Activated CD8-positive, alpha-beta memory T cell treated with anti-CD3 and anti-CD28 coated beads for 48 hours (primary cell): ENCODE results near the gene FAM240B.

Source experiments
- DNase-seq, 3 experiments: peaks; one replicate each; pipeline ENCODE4 v3.0.0-alpha.2; 2020; ENCODE audit warnings: low read depth in 2 of 3, low spot score in 2 of 3

Gene FAM240B

DNA sequence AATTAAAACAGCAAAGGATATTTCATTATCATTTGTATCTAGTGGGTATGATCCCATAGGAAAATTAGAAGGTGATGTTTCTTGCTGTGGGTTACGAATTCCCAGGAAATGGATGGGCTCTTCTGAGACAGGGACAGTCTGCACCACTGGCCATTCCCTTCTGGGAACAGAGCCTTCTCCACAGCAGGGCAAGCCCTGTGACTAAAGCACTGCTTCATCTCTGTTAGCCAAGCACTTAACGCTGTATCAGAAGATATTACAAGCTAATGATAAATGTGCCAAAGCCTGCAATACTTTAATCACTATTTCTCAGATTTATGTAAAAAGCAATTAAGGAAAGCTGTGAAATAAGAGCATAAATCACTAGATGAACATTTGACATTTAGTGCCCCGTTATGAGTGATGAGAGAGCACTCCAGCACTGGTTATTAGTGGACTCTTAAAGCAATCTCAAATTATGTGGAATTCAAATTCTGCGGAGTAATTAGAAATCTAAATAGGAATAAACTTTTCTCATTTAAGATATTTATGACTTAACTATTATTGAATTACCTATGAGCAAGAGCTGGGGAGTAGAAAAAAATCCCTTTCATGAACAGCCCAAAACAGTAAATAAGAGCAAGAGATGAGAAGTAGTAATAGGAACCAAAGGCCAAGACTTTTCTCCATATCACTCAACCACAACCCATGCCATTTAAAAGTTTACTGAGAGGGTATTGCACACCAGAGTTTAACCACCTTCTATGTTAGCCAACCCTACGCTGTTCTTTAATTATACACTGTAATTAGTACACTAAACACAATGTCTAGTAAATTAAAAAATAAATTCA lies 49.2 kb downstream of the FAM240B start:
- no peak for DNase-seq

GRCh38 chr9:38668791-38669466 lies 51.0 kb downstream of the FAM240B start:
- no peak for DNase-seq

DNA sequence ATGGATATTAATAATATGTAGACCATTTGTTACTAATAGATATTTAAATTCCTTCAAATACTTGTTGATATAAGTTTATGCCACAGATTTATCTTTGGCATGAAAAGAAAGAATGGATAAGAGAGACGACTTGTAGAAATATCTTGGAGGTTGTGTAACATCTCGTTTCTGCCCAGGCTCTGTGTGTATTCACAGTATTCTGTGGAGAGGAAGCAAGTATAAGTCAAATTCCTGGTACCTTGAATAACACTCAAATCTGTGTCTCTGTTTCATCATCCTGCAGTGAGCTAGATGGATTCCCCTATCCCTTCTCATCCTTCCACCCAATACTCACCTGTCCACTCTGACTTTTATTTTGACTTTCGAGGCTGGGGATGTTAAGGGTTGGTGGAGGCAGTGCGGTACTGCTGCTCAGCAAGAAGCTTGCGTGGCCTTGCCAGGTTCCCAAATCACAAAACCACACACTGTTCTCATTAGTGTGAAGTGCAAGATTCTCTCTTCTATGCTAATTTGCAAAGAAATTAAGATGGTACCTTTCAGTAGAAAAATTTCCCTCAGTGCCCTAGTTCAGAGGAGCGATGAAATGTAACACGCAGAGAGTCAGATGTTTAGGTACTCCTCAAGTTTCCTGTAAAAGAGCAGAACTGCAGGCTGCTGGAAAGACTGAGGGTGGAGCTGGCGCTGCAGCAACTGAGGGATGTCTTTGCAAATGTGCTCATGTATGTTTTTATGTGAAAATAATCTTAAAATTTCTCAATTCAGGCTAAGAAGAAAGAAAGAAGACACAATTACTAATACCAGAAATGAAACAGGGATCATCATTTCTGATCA lies 57.0 kb downstream of the FAM240B start:
- no peak for DNase-seq

DNA sequence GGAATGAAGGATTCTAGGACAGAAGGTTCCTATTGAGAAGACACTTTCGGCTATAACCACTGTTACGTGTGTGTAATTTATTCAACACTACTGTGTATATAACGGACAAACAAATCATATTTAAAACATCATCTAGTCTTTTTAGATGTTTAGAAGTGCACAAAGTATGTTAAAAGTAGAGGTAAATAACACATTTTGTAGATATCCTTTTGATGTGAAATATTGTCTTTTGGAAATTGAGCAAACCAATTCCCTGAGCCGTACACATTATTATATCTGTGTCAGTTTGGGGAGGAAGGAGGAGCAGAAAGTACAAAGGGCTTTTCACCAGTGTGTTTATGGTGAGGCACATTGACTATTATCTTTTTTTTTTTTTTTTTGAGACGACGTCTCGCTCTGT lies 60.4 kb downstream of the FAM240B start:
- DNase-seq = no peak

DNA sequence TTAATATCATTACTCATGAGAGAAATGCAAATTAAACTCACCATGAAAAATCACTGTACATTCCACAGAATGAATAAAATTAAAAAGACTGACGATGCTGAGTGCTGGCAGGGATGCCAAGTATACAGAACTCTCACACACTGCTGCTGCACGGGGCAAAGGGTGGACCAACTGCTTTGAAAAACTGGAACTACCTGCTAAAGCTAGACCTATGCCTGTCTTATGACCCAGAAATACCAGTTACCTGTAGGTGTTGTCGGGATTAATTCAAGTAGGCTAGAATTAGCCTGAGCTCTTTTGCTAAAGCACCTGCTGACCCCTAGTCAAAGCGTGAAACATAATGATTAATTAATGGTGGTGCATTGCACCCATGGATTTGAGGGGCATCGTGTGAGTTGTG lies 63.0 kb downstream of the FAM240B start:
- no peak for DNase-seq

DNA sequence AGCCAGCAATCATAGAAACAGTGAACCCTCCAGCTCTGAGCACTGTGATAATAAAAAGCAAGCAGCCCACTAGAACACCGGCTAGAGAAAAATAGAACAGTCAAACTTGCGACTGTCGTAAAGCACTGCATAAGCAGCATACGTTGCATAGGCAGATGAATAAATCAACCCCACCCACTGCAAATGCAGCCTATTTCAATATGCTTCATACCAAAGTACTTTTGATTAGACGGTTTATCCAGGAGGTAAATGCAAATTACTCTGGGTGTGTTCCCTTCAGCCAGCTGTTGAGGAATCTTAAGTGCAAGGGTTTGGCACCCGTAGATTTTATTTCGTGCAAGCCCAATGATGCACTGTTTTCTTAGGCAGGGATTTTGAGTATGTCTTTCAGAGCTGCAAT lies 67.4 kb downstream of the FAM240B start:
- DNase-seq = no peak

GRCh38 chr9:38652044-38652443 lies 67.9 kb downstream of the FAM240B start:
- no peak for DNase-seq

DNA sequence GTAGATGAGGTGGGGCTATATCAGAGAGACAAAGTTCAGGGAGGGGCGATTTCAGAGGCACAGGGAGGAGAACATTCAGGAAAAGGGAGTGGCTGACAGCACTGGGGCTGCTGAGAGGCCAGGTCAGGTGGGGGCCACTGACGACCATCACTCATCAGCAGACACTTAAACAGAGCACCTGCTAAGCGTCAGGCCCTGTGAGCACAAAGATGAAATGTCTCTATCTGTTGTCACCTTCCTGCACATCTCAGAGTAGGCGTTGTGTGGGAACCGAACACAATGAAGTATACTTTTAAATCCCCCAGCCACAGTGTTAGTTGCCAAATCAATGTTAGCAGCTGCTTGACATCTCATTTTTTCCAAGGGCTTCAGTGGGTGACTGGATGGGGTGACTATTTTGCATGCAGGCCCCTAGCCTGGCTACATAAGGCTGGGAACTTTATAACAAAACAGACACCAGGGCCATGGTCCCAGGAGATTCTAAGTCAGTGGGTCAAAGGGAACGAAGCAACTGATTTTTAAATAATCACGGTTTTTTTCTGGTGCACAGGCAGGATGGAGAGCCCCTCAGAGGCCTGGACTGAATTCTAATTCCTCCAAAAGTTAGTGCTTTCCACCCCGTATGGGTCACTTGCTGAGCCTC lies 68.4 kb downstream of the FAM240B start:
- no peak for DNase-seq

- no peak for DNase-seq
These were observed 69.4 kb downstream of the FAM240B start for GRCh38 chr9:38650564-38650963.

DNA sequence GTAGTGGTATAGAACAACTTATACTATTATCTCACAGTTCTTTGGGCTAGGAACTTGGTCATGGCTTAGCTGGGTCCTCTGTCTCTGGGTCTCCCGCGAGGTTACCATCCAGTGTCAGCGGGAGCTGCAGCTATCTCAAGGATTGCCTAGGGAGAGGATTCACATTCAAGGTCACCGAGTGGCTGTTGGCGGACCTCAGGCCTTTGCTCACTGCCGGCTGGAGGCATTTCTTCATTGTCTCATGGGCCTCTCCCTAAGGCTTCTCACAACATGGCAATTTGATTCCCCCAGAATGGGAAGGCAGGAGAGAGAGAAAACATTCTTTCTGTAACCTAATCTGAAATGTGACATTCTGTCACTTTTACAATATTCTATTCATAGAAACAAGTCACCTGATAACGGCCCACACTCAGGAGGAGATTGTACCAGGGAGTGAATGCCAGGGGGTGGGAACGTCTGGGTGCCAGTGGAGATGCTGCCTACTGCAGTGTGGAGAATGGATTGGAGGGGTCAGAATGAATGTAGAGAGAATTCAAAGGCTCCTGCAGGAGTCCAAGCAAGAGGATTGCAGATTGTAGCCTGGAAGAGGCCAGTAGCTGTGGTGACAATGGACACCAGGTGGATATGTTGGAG lies 70.1 kb downstream of the FAM240B start:
- DNase-seq = no peak

DNA sequence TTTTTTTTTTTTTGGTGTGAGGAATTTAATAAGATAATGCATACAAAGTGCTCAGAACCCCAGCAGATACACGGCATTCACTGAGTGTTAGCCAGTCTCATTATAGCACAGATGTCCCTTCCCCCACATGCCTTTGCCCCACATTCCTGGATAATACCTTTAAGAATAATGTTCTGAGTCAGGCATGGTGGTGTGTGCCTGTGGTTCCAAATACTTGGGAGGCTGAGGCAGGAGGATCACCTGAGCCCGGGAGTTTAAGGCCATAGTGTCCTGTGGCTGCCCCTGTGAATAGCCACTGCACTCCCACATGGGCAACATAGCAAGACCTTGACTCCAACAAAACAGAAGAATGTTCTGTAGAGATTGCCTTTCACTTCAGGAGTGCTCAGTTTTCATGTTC lies 75.3 kb downstream of the FAM240B start:
- no peak for DNase-seq
